GM12891 (cell line): Measurements from ENCODE around the gene PPP4R2.

Experiments used
- DNase-seq: peaks from one replicate; pipeline ENCODE4 v3.0.0; 2011; ENCODE audit warnings: low spot score; ENCODE audit not compliant: insufficient read length
- FAIRE-seq: peaks from 2 replicates; lab custom pipeline; 2011; peaks lifted over from hg19 to GRCh38; lab: Jason Lieb, UNC
- PAX5 ChIP-seq: IDR thresholded peaks from 2 replicates; pipeline ENCODE4 v1.6.1; 2011; ENCODE audit warnings: low read length, moderate library complexity, mild to moderate bottlenecking; ENCODE audit not compliant: insufficient read depth, severe bottlenecking
- POLR2A ChIP-seq: IDR thresholded peaks from 2 replicates; pipeline ENCODE4 v1.6.1; 2011; ENCODE audit warnings: low read depth, low read length, control low read depth
- POLR2AphosphoS5 ChIP-seq: IDR thresholded peaks from 2 replicates; pipeline ENCODE4 v1.6.1; 2011; ENCODE audit warnings: low read depth, low read length, control low read depth
- POU2F2 ChIP-seq: IDR thresholded peaks from 2 replicates; pipeline ENCODE4 v1.6.1; 2011; ENCODE audit warnings: low read depth, mild to moderate bottlenecking, control low read depth, low read length, moderate library complexity
- SPI1 ChIP-seq: IDR thresholded peaks from 2 replicates; pipeline ENCODE4 v1.6.1; 2011; ENCODE audit warnings: low read depth, low read length, control low read depth
- TAF1 ChIP-seq: IDR thresholded peaks from 2 replicates; pipeline ENCODE4 v1.6.1; 2011; ENCODE audit warnings: low read depth, low read length, control low read depth

PPP4R2 gene

GRCh38 chr3:73098026-73098425 is 101.4 kb downstream of the PPP4R2 start:
- no peak for FAIRE-seq
- no peak for TF ChIP-seq POLR2A
- no peak for TF ChIP-seq TAF1
- TF ChIP-seq SPI1, result no peak
- no peak for TF ChIP-seq POLR2AphosphoS5
- TF ChIP-seq PAX5, result no peak
- no peak for TF ChIP-seq POU2F2
- no peak for DNase-seq

- DNase-seq (no peak), FAIRE-seq (no peak)
Observed at GRCh38 chr3:73098873-73099272, 102.3 kb downstream of the PPP4R2 start.

GRCh38 chr3:73100741-73101559 is 104.3 kb downstream of the PPP4R2 start:
- DNase-seq, result peak; percentile 81
- peak; percentile 83 for FAIRE-seq
- TF ChIP-seq POLR2A (no peak), SPI1 (no peak), PAX5 (no peak), TAF1 (no peak), POU2F2 (no peak), POLR2AphosphoS5 (no peak)

More at GRCh38 chr3:73098873-73099272, 102.3 kb downstream of the PPP4R2 start:
- no peak for TF ChIP-seq TAF1
- TF ChIP-seq POLR2AphosphoS5, result no peak
- TF ChIP-seq SPI1, result peak; percentile 83
- no peak for TF ChIP-seq POLR2A

- FAIRE-seq (no peak), DNase-seq (no peak)
- TF ChIP-seq PAX5 (no peak), SPI1 (no peak)
Observed at GRCh38 chr3:73101881-73102280, 105.3 kb downstream of the PPP4R2 start.

- TF ChIP-seq PAX5, result no peak
- TF ChIP-seq POLR2A, result no peak
- no peak for TF ChIP-seq TAF1
- TF ChIP-seq SPI1, result no peak
- TF ChIP-seq POLR2AphosphoS5, result no peak
- TF ChIP-seq POU2F2, result no peak
- no peak for FAIRE-seq
Observed at GRCh38 chr3:73107215-73107614, 110.6 kb downstream of the PPP4R2 start.

GRCh38 chr3:73107676-73108187 is 111.1 kb downstream of the PPP4R2 start:
- TF ChIP-seq POLR2A (no peak), TAF1 (no peak), POU2F2 (no peak), SPI1 (no peak)
- FAIRE-seq, result no peak

More at GRCh38 chr3:73107215-73107614, 110.6 kb downstream of the PPP4R2 start:
- no peak for DNase-seq

GRCh38 chr3:73108750-73109149 is 112.1 kb downstream of the PPP4R2 start:
- no peak for DNase-seq
- no peak for FAIRE-seq
- TF ChIP-seq POLR2AphosphoS5 (no peak), POLR2A (no peak), TAF1 (no peak)

More at GRCh38 chr3:73107676-73108187, 111.1 kb downstream of the PPP4R2 start:
- DNase-seq, result no peak

- FAIRE-seq (peak; percentile 100), DNase-seq (no peak)
- TF ChIP-seq POU2F2 (no peak), POLR2AphosphoS5 (no peak), TAF1 (no peak)
Observed at GRCh38 chr3:73110530-73110929, 113.9 kb downstream of the PPP4R2 start.

- FAIRE-seq (no peak), DNase-seq (no peak)
- TF ChIP-seq SPI1 (no peak), PAX5 (no peak), TAF1 (no peak), POU2F2 (no peak), POLR2A (no peak)
Observed at GRCh38 chr3:73114711-73115110, 118.1 kb downstream of the PPP4R2 start.

- FAIRE-seq (no peak), DNase-seq (no peak)
- TF ChIP-seq PAX5 (no peak), SPI1 (no peak), POLR2A (no peak), POLR2AphosphoS5 (no peak), TAF1 (no peak), POU2F2 (no peak)
Observed at GRCh38 chr3:73115806-73116205, 119.2 kb downstream of the PPP4R2 start.
